Smooth muscle cell (in vitro differentiated cells): ENCODE results near the gene PCNX1. TPM values are rescaled to one million over a fixed set of nuclear protein-coding genes. Genes with fewer than 3 reads are reported as not detected.

Source experiments
- DNase-seq: peaks from one replicate; lab custom pipeline; 2025; ENCODE audit not compliant: unreplicated experiment; lab: John Stamatoyannopoulos, UW
- H2AFZ ChIP-seq: fragments of 200-600 bp; sonication (generic); 2 replicates; pipeline ENCODE4 v1.6.0; 2016; ENCODE audit warnings: antibody characterized with exemption, low read depth, mild to moderate bottlenecking
- H3F3A ChIP-seq: fragments of 200-600 bp; sonication (generic); 2 replicates; pipeline ENCODE4 v1.6.0; 2017; ENCODE audit warnings: antibody characterized with exemption, low read depth
- H3K27ac ChIP-seq: fragments of 200-600 bp; sonication (generic); 2 replicates; pipeline ENCODE4 v1.5.1; 2016; ENCODE audit warnings: low read depth, mild to moderate bottlenecking
- H3K27me3 ChIP-seq: fragments of 200-600 bp; sonication (generic); 2 replicates; pipeline ENCODE4 v1.6.1; 2016; ENCODE audit warnings: low read depth, mild to moderate bottlenecking
- H3K36me3 ChIP-seq: fragments of 200-600 bp; sonication (generic); 2 replicates; pipeline ENCODE4 v1.5.1; 2016; ENCODE audit warnings: low read depth
- H3K4me1 ChIP-seq: fragments of 200-600 bp; sonication (generic); 2 replicates; pipeline ENCODE4 v1.5.1; 2016; ENCODE audit warnings: low read depth
- H3K4me2 ChIP-seq: fragments of 200-600 bp; sonication (generic); 2 replicates; pipeline ENCODE4 v1.6.0; 2016; ENCODE audit warnings: mild to moderate bottlenecking
- H3K4me3 ChIP-seq: fragments of 200-600 bp; sonication (generic); 2 replicates; pipeline ENCODE4 v1.5.1; 2016; ENCODE audit warnings: mild to moderate bottlenecking
- H3K79me2 ChIP-seq: fragments of 200-600 bp; sonication (generic); 2 replicates; pipeline ENCODE4 v1.6.0; 2016; ENCODE audit warnings: low read depth, mild to moderate bottlenecking
- H3K9ac ChIP-seq: fragments of 200-600 bp; sonication (generic); 2 replicates; pipeline ENCODE4 v1.6.0; 2016; ENCODE audit warnings: low read depth
- H3K9me3 ChIP-seq: fragments of 200-600 bp; sonication (generic); replicated peaks from 2 replicates; pipeline ENCODE4 v1.5.1; 2016; ENCODE audit warnings: low read depth
- H4K20me1 ChIP-seq: fragments of 200-600 bp; sonication (generic); 2 replicates; pipeline ENCODE4 v1.6.0; 2016; ENCODE audit warnings: low read depth
- WGBS: methylation state at CpG from one replicate; pipeline ENCODE4 v1.1.7; 2016; ENCODE audit warnings: low lambda C conversion rate; 5-methylcytosine and 5-hydroxymethylcytosine counted together
- polyA plus RNA-seq: library from polyadenylated mRNA; unstranded; fragments of >200 nt; fragmentation: Nextera tagmentation; extraction: Ambion mirVana; gene quantifications from 2 replicates; pipeline ENCODE4 v1.2.1, GENCODE V29; 2016
- total RNA-seq: library from RNA; depleted of rRNA; stranded (reverse); fragments of >200 nt; gene quantifications from 2 replicates; pipeline ENCODE4 v1.2.3, GENCODE V29; 2014
- TF ChIP-seq, protein P1 (sequence below): fragments of 200-600 bp; sonication (generic); IDR thresholded peaks from 2 replicates; pipeline ENCODE4 v1.5.1; 2017; ENCODE audit warnings: borderline replicate concordance, mild to moderate bottlenecking, antibody characterized with exemption; ENCODE audit not compliant: insufficient read depth, poor library complexity, severe bottlenecking

The PCNX1 gene
- total and polyA plus RNA-seq, 2 experiments from 2014 or later: 12.2 to 68.2 TPM

DNA sequence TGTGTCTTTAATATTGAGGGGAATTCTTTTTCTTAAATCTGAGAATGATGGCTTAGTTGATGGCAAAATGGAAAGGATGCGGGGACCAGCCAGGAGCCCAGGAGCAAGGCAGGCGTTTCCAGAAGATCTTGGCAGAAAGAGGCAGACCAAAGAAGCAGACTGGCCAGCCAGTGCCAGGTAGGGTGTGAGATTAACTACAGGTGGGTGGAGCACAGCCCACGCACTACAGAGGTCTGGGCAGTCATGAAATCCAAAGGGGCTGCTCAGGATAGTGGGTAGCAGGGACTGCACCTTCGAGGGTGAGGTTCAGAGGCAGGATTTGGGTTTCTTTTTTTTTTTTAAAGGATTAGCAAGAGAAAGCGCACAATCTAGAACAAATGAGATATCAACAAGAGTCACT, 17.7 kb upstream of the PCNX1 start:
- no peak overlapping the region for H2AFZ ChIP-seq
- peak overlapping the region; percentile 93 for H3K27ac ChIP-seq
- WGBS: 90% methylated on average over 5 of the region's 5 CpGs
- peaks cover 14% of the 10 kb centered on the region for H3K4me1 ChIP-seq
- H3K4me3 ChIP-seq: no peak overlapping the region
- DNase-seq: no peak
- no peak overlapping the region for H3K4me2 ChIP-seq
- H4K20me1 ChIP-seq: no peaks in the 10 kb centered on the region
- no peaks in the 10 kb centered on the region for H3K27me3 ChIP-seq
- peaks cover 10% of the 10 kb centered on the region for H3F3A ChIP-seq
- H3K9ac ChIP-seq: peak overlapping the region; percentile 11
- no peaks in the 10 kb centered on the region for H3K9me3 ChIP-seq
- no peaks in the 10 kb centered on the region for H3K79me2 ChIP-seq
- TF ChIP-seq, protein P1, sequence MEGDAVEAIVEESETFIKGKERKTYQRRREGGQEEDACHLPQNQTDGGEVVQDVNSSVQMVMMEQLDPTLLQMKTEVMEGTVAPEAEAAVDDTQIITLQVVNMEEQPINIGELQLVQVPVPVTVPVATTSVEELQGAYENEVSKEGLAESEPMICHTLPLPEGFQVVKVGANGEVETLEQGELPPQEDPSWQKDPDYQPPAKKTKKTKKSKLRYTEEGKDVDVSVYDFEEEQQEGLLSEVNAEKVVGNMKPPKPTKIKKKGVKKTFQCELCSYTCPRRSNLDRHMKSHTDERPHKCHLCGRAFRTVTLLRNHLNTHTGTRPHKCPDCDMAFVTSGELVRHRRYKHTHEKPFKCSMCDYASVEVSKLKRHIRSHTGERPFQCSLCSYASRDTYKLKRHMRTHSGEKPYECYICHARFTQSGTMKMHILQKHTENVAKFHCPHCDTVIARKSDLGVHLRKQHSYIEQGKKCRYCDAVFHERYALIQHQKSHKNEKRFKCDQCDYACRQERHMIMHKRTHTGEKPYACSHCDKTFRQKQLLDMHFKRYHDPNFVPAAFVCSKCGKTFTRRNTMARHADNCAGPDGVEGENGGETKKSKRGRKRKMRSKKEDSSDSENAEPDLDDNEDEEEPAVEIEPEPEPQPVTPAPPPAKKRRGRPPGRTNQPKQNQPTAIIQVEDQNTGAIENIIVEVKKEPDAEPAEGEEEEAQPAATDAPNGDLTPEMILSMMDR: no peak
- H3K36me3 ChIP-seq: no peaks in the 10 kb centered on the region

GRCh38 chr14:70890826-70891659, 16.2 kb upstream of the PCNX1 start:
- Histone ChIP-seq H4K20me1 (no peaks in the 10 kb centered on the region), H2AFZ (no peak overlapping the region), H3K4me2 (no peak overlapping the region), H3K27ac (no peak overlapping the region), H3K4me1 (peaks cover 14% of the 10 kb centered on the region), H3K9ac (no peak overlapping the region), H3F3A (peaks cover 10% of the 10 kb centered on the region), H3K9me3 (no peaks in the 10 kb centered on the region), H3K27me3 (no peaks in the 10 kb centered on the region), H3K36me3 (no peaks in the 10 kb centered on the region), H3K79me2 (no peaks in the 10 kb centered on the region), H3K4me3 (no peak overlapping the region)
- TF ChIP-seq, protein P1: no peak
- no peak for DNase-seq
- WGBS: 77% methylated on average over 5 of the region's 5 CpGs

DNA sequence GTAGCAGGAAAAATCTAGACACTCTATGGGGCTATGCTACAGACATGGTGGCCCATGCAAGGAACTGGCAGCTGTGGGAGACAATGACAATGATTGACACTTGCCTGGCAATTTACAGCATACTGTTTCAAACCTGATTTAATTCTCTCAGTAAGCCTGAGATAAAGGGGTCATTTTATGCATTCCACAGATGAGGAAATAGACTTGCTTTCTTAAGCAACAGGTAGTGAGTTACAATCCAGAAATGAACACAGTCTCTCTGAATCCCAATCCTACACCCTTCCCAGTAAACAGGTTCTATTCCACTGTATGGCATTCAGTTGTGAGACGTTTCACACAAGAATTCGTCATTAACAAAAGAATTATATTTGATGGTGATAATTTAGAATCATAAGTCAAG, 15.5 kb upstream of the PCNX1 start:
- Histone ChIP-seq H3K9ac (no peak overlapping the region), H2AFZ (no peak overlapping the region), H3K4me1 (peaks cover 11% of the 10 kb centered on the region), H3K4me2 (no peak overlapping the region), H3K4me3 (no peak overlapping the region), H3K79me2 (no peaks in the 10 kb centered on the region), H3K27me3 (no peaks in the 10 kb centered on the region), H3K27ac (no peak overlapping the region), H4K20me1 (no peaks in the 10 kb centered on the region), H3K9me3 (no peaks in the 10 kb centered on the region), H3F3A (peaks cover 13% of the 10 kb centered on the region), H3K36me3 (no peaks in the 10 kb centered on the region)
- TF ChIP-seq, protein P1: no peak
- no peak for DNase-seq
- 89% methylated on average over 2 of the region's 2 CpGs for WGBS
